K562 (cell line): Measurements from ENCODE around the gene DNER. TPM values are rescaled to one million over a fixed set of nuclear protein-coding genes. Genes with fewer than 3 reads are reported as not detected.

Source experiments
- ATAC-seq: fragments of 200-7000 bp; cut with Tn5 transposase; 3 replicates; pipeline ENCODE4 v1.9.1; 2020; ENCODE audit warnings: moderate library complexity
- BruUV-seq: library from RNA; stranded (reverse); fragments of 400-500 nt; replicated peaks from 2 replicates; lab custom pipeline; 2021; lab: Mats Ljungman, UMichigan
- CTCF ChIA-PET: fragments of 300-600 bp; formaldehyde crosslinking; extraction: SDS; loops from one replicate; lab custom pipeline; 2021; ENCODE audit warnings: low intra/inter-chr PET ratio; lab: Yijun Ruan, JAX
- POLR2A ChIA-PET: fragments of 300-600, 350-650 bp; sonication (Branson Sonifier 250); formaldehyde crosslinking; extraction: SDS; loops from one replicate; lab custom pipeline; 2021; ENCODE audit warnings: antibody characterized with exemption, inconsistent platforms; lab: Yijun Ruan, JAX
- DNase-seq, 4 experiments: peaks; one replicate each; pipeline versions ENCODE4 v3.0.0 to v3.0.0-alpha.2; 2011 to 2018; ENCODE audit warnings: low spot score in 3 of 4, mixed read lengths in 3 of 4; ENCODE audit errors: extremely low read depth in 1 of 4
- FAIRE-seq: peaks from 2 replicates; lab custom pipeline; 2011; peaks lifted over from hg19 to GRCh38; lab: Jason Lieb, UNC
- H2AFZ ChIP-seq: 2 replicates; pipeline ENCODE4 v1.6.0; 2011; ENCODE audit warnings: low read depth, low read length, control low read depth, inconsistent platforms
- H3K27ac ChIP-seq: fragments of 200-600 bp; 3 replicates; pipeline ENCODE4 v1.8.0; 2011; ENCODE audit warnings: low read depth, mild to moderate bottlenecking, control low read depth, inconsistent platforms, low read length, moderate library complexity, mixed read lengths; ENCODE audit errors: extremely low read depth
- H3K27me3 ChIP-seq, 2 experiments: fragments of 300-600 bp in 1 of 2; 2 replicates in 1 of 2; 3 replicates in 1 of 2; pipeline versions ENCODE4 v1.6.0 to v1.8.0; 2011; ENCODE audit warnings: inconsistent platforms in 2 of 2, low read length in 2 of 2, mild to moderate bottlenecking in 1 of 2, mixed read lengths in 1 of 2, moderate library complexity in 1 of 2; ENCODE audit not compliant: control insufficient read depth in 2 of 2, insufficient read depth in 2 of 2
- H3K36me3 ChIP-seq: fragments of 300-600 bp; 3 replicates; pipeline ENCODE4 v1.8.0; 2011; ENCODE audit warnings: mild to moderate bottlenecking, low read length, inconsistent platforms; ENCODE audit not compliant: control insufficient read depth, insufficient read depth
- H3K4me1 ChIP-seq, 2 experiments: fragments of 200-600 bp in 1 of 2; replicated peaks in 1 of 2; 2 replicates in 1 of 2; 3 replicates in 1 of 2; pipeline versions ENCODE4 v1.5.1 to v1.8.0; 2011; ENCODE audit warnings: inconsistent platforms in 2 of 2, low read length in 2 of 2, mild to moderate bottlenecking in 1 of 2, mixed read lengths in 1 of 2, moderate library complexity in 1 of 2; ENCODE audit not compliant: control insufficient read depth in 2 of 2, insufficient read depth in 2 of 2
- H3K4me2 ChIP-seq: 2 replicates; pipeline ENCODE4 v1.6.1; 2011; ENCODE audit warnings: low read length, control low read depth, inconsistent platforms, mixed read lengths; ENCODE audit not compliant: insufficient read depth
- H3K4me3 ChIP-seq: fragments of 200-600 bp; sonication (generic), shearing (Covaris generic); 2 replicates; pipeline ENCODE4 v1.5.1; 2016; ENCODE audit warnings: control low read depth, inconsistent platforms
- H3K79me2 ChIP-seq: fragments of 200-600 bp; 3 replicates; pipeline ENCODE4 v1.8.0; 2011; ENCODE audit warnings: low read length, inconsistent platforms; ENCODE audit not compliant: control insufficient read depth, insufficient read depth
- H3K9ac ChIP-seq, 2 experiments: 2 replicates each; pipeline versions ENCODE4 v1.6.0 to v1.6.1; 2011; ENCODE audit warnings: low read depth in 2 of 2, low read length in 2 of 2, control low read depth in 1 of 2, inconsistent platforms in 1 of 2, mild to moderate bottlenecking in 1 of 2, mixed read lengths in 1 of 2; ENCODE audit not compliant: insufficient read depth in 1 of 2
- H3K9me1 ChIP-seq: one replicate; pipeline ENCODE4 v1.6.0; 2011; ENCODE audit warnings: inconsistent platforms, mild to moderate bottlenecking, low read length, moderate library complexity; ENCODE audit not compliant: control insufficient read depth, insufficient read depth
- H3K9me3 ChIP-seq: replicated peaks from 2 replicates; pipeline ENCODE4 v1.5.1; 2011; ENCODE audit warnings: low read depth, low read length, inconsistent platforms; ENCODE audit not compliant: control insufficient read depth, insufficient read depth
- H4K20me1 ChIP-seq: replicated peaks from 2 replicates; pipeline ENCODE4 v1.6.1; 2011; ENCODE audit warnings: low read length, inconsistent platforms, mixed read lengths; ENCODE audit not compliant: control insufficient read depth, insufficient read depth
- CEBPB ChIP-seq: fragments of 450-650 bp; IDR thresholded peaks from 2 replicates; pipeline ENCODE4 v1.6.1; 2016; ENCODE audit warnings: missing genetic modification characterization, missing compliant biosample characterization
- FOS ChIP-seq: IDR thresholded peaks from 3 replicates; pipeline ENCODE4 v1.6.1; 2011; ENCODE audit not compliant: insufficient read length; ENCODE audit errors: extremely low read depth
- HCFC1 ChIP-seq: IDR thresholded peaks from 2 replicates; pipeline ENCODE4 v1.6.1; 2012; ENCODE audit warnings: low read depth, low read length, improper control_type of control experiment
- L3MBTL2 ChIP-seq: fragments of 450-650 bp; IDR thresholded peaks from 2 replicates; pipeline ENCODE4 v1.6.1; 2016; ENCODE audit warnings: mild to moderate bottlenecking, moderate library complexity
- MED1 ChIP-seq: sonication (generic); formaldehyde crosslinking; IDR thresholded peaks from 2 replicates; pipeline ENCODE4 v1.8.1; 2023; ENCODE audit warnings: missing genetic modification reagents, borderline replicate concordance
- MIER1 ChIP-seq: fragments of 450-650 bp; IDR thresholded peaks from 2 replicates; pipeline ENCODE4 v1.6.1; 2016; ENCODE audit warnings: antibody characterized with exemption, mild to moderate bottlenecking, low read depth
- MYC ChIP-seq, 2 experiments: fragments of 250-450 bp in 1 of 2; sonication (Bioruptor Pico) in 1 of 2; IDR thresholded peaks; 2 replicates each; pipeline versions ENCODE4 v1.5.1 to v1.6.1; 2012 to 2021; ENCODE audit warnings: low read depth in 2 of 2, borderline replicate concordance in 1 of 2, improper control_type of control experiment in 1 of 2, low read length in 1 of 2, mild to moderate bottlenecking in 1 of 2, moderate library complexity in 1 of 2
- PPARD ChIP-seq: fragments of 250-450 bp; sonication (Bioruptor Pico); IDR thresholded peaks from 2 replicates; pipeline ENCODE4 v1.8.0; 2022; ENCODE audit warnings: inconsistent platforms, mild to moderate bottlenecking, moderate library complexity
- PRPF4 ChIP-seq: fragments of 200-400 bp; formaldehyde crosslinking; IDR thresholded peaks from one replicate; pipeline ENCODE4 v1.6.1; 2017; ENCODE audit warnings: low read length, low read depth, mild to moderate bottlenecking; ENCODE audit not compliant: insufficient read depth, poor library complexity, severe bottlenecking
- SAFB ChIP-seq: fragments of 200-400 bp; formaldehyde crosslinking; IDR thresholded peaks from 2 replicates; pipeline ENCODE4 v1.6.1; 2017; ENCODE audit warnings: low read depth, low read length, borderline replicate concordance
- SMAD2 ChIP-seq: fragments of 150-350 bp; IDR thresholded peaks from 2 replicates; pipeline ENCODE4 v1.6.1; 2014; ENCODE audit warnings: low read depth, mild to moderate bottlenecking, low read length
- SMAD4 ChIP-seq: fragments of 250-450 bp; sonication (Bioruptor Pico); conservative IDR thresholded peaks from 2 replicates; pipeline ENCODE4 v1.8.0; 2021; ENCODE audit warnings: inconsistent platforms, mild to moderate bottlenecking, moderate library complexity
- ZNF41 ChIP-seq: fragments of 250-450 bp; sonication (Bioruptor Pico); conservative IDR thresholded peaks from 2 replicates; pipeline ENCODE4 v1.4.0; 2020; ENCODE audit warnings: mild to moderate bottlenecking
- ZNF639 ChIP-seq, 2 experiments: fragments of 200-800 bp in 1 of 2; sonication (Bioruptor generic) in 1 of 2; sonication (generic) in 1 of 2; formaldehyde crosslinking in 1 of 2; IDR thresholded peaks in 1 of 2; conservative IDR thresholded peaks in 1 of 2; 2 replicates each; pipeline versions ENCODE4 v1.5.0 to v1.6.1; 2016 to 2020; ENCODE audit warnings: missing compliant biosample characterization in 1 of 2, missing genetic modification characterization in 1 of 2, missing genetic modification reagents in 1 of 2
- ZNF830 ChIP-seq: fragments of 250-450 bp; sonication (Bioruptor Pico); IDR thresholded peaks from 2 replicates; pipeline ENCODE4 v1.5.0; 2021; ENCODE audit warnings: mild to moderate bottlenecking
- WGBS: fragments of 100-300 bp; shearing (Covaris generic); methylation state at CpG from one replicate; pipeline ENCODE4 v1.1.6; 2016; ENCODE audit warnings: low coverage, mixed read lengths; ENCODE audit not compliant: insufficient coverage; ENCODE audit errors: missing lambda C conversion rate; 5-methylcytosine and 5-hydroxymethylcytosine counted together
- in situ Hi-C: fragments of 300-500 bp; cut with MboI; formaldehyde crosslinking; loops from 4 replicates; pipeline ENCODE4 v1.15.0; 2018; ENCODE audit warnings: inconsistent platforms, mixed read lengths
- intact Hi-C: fragments of 100-400 bp; cut with micrococcal nuclease; formaldehyde crosslinking; loops from 2 replicates; pipeline ENCODE4 v1.14.2; 2022
- polyA plus RNA-seq, 8 experiments: library from polyadenylated mRNA; depleted of rRNA in 4 of 8; stranded (reverse) in 5 of 8; unstranded in 3 of 8; fragments of >200 nt; fragmentation: Nextera tagmentation in 2 of 8; fragmentation: Illumina TruSeq in 1 of 8; extraction: Ambion mirVana in 2 of 8; extraction: Trizol in 1 of 8; gene quantifications; 2 replicates each; pipeline versions ENCODE4 v1.2.1 to v1.2.3, GENCODE V29; 2011 to 2014; ENCODE audit warnings: inconsistent platforms in 1 of 8, missing spikeins in 1 of 8
- total RNA-seq, 7 experiments: library from RNA; depleted of rRNA in 6 of 7; stranded (reverse); fragments of >200 nt in 6 of 7; fragmentation: Illumina TruSeq in 2 of 7; extraction: Trizol in 2 of 7; gene quantifications; 2 replicates each; pipeline versions ENCODE4 v1.2.1 to v1.2.3, GENCODE V29; 2011 to 2021; ENCODE audit warnings: low replicate concordance in 1 of 7

DNER gene
- total and polyA plus RNA-seq, 9 of the 15 experiments (the other 6 are each of a cell fraction or from before 2014, with no cell fraction given), result not detected

- in situ Hi-C loops (no loop called here), intact Hi-C loops (no loop called here)
- ATAC-seq (no peak), DNase-seq (no peak), FAIRE-seq (no peak)
- no peak overlapping the region for H3K4me2 ChIP-seq
- no peak overlapping the region for H3K27ac ChIP-seq
- ChIA-PET POLR2A (no interaction called here), CTCF (no interaction called here)
- no peaks in the 10 kb centered on the region for H3K36me3 ChIP-seq
- no peaks in the 10 kb centered on the region for H4K20me1 ChIP-seq
- H3K4me3 ChIP-seq, result no peak overlapping the region
- H3K9ac ChIP-seq, result no peak overlapping the region
- no peaks in the 10 kb centered on the region for H3K9me3 ChIP-seq
- H3K79me2 ChIP-seq, result no peaks in the 10 kb centered on the region
- H2AFZ ChIP-seq, result no peak overlapping the region
- no TSS peak for BruUV-seq
- 0% methylated on average over 3 of the region's 8 CpGs for WGBS
- no peaks in the 10 kb centered on the region for H3K27me3 ChIP-seq
- H3K9me1 ChIP-seq, result no peaks in the 10 kb centered on the region
- no peaks in the 10 kb centered on the region for H3K4me1 ChIP-seq
- TF ChIP-seq L3MBTL2 (no peak), MIER1 (no peak), PPARD (CRISPR knock-in tag) (no peak), MYC (IDR thresholded peaks at IDR 0.05; ENCODE audit: low read depth, low read length) (no peak), MYC (CRISPR knock-in tag; IDR thresholded peaks at IDR 0.05; ENCODE audit: borderline replicate concordance, low read depth) (no peak), SMAD4 (CRISPR knock-in tag) (no peak), ZNF41 (CRISPR knock-in tag) (no peak), FOS (no peak), SMAD2 (no peak), ZNF830 (CRISPR knock-in tag) (no peak), PRPF4 (no peak), MED1 (no peak), HCFC1 (no peak), CEBPB (no peak), ZNF639 (CRISPR knock-in tag; conservative IDR thresholded peaks at IDR 0.05 in 1 of 2, IDR thresholded peaks at IDR 0.05 in 1 of 2) (no peak), SAFB (no peak)
- TF ChIP-seq, all 486 proteins: peak for 0
Measured at GRCh38 chr2:229417176-229417575, 297.2 kb downstream of the DNER start.
